ENCODE results near the gene CLDN6. TPM values are rescaled to one million over a fixed set of nuclear protein-coding genes. Genes with fewer than 3 reads are reported as not detected.

CLDN6 gene
- total and polyA plus RNA-seq, 2 of the 13 experiments (the other 11 are each of a cell fraction or from before 2014, with no cell fraction given): 5.9 to 7.6 TPM

GRCh38 chr16:3027983-3028715, 10.2 kb upstream of the CLDN6 start (continued):
- no peak for TF ChIP-seq FOXP4 (CRISPR knock-in tag; IDR thresholded peaks at IDR 0.05)
- TF ChIP-seq ZNF839 (CRISPR knock-in tag; IDR thresholded peaks at IDR 0.05; ENCODE audit: borderline replicate concordance): no peak
- TF ChIP-seq ZNF317 (CRISPR knock-in tag; IDR thresholded peaks at IDR 0.05): no peak
- no peak for TF ChIP-seq ZFP37 (CRISPR knock-in tag; IDR thresholded peaks at IDR 0.05; ENCODE audit: borderline replicate concordance)
- TF ChIP-seq ZNF678 (CRISPR knock-in tag; IDR thresholded peaks at IDR 0.05): no peak
- TF ChIP-seq ZNF138 (CRISPR knock-in tag; IDR thresholded peaks at IDR 0.05; ENCODE audit: low read depth): no peak
- no peak for TF ChIP-seq NR2F1 (CRISPR knock-in tag; IDR thresholded peaks at IDR 0.05)
- no peak for TF ChIP-seq CEBPZ (IDR thresholded peaks at IDR 0.05; ENCODE audit: low read length)
- no peak for TF ChIP-seq NFIC (IDR thresholded peaks at IDR 0.05; ENCODE audit: low read length)
- no peak for TF ChIP-seq ZNF33A (CRISPR knock-in tag; IDR thresholded peaks at IDR 0.05; ENCODE audit: borderline replicate concordance)
- no peak for TF ChIP-seq RFX5 (IDR thresholded peaks at IDR 0.05; ENCODE audit: low read depth, low read length)
- TF ChIP-seq ZNF10 (CRISPR knock-in tag; IDR thresholded peaks at IDR 0.05; ENCODE audit: borderline replicate concordance, low read depth): no peak
- no peak for TF ChIP-seq ZNF703 (CRISPR knock-in tag; IDR thresholded peaks at IDR 0.05; ENCODE audit: borderline replicate concordance)
- peak; percentile 87 for TF ChIP-seq THAP11 (CRISPR knock-in tag; IDR thresholded peaks at IDR 0.05)
- no peak for TF ChIP-seq FOXK1 (CRISPR knock-in tag; IDR thresholded peaks at IDR 0.05; ENCODE audit: borderline replicate concordance, low read depth)
- TF ChIP-seq RXRB (CRISPR knock-in tag; IDR thresholded peaks at IDR 0.05; ENCODE audit: borderline replicate concordance): peak; percentile 45; the same call in 1 of the 2 replicates
- no peak for TF ChIP-seq EED (CRISPR knock-in tag; IDR thresholded peaks at IDR 0.05)
- TF ChIP-seq ETV6 (CRISPR knock-in tag; conservative IDR thresholded peaks at IDR 0.05): no peak
- no peak for TF ChIP-seq ZNF597 (CRISPR knock-in tag; IDR thresholded peaks at IDR 0.05)
- no peak for TF ChIP-seq HBP1 (CRISPR knock-in tag; IDR thresholded peaks at IDR 0.05; ENCODE audit: low read depth)
- no peak for TF ChIP-seq LBX2 (CRISPR knock-in tag; IDR thresholded peaks at IDR 0.05; ENCODE audit: borderline replicate concordance)
- no peak for TF ChIP-seq SUZ12 (IDR thresholded peaks at IDR 0.05; ENCODE audit: low read depth, low read length)
